Forelimb muscle (tissue), 1 donor: ENCODE results near the gene SMIM29. TPM values are rescaled to one million over a fixed set of nuclear protein-coding genes. Genes with fewer than 3 reads are reported as not detected.

Experiments used
- DNase-seq: peaks from one replicate; pipeline ENCODE4 v3.0.0-alpha.2; 2013; ENCODE audit warnings: low read depth
- polyA plus RNA-seq: library from polyadenylated mRNA; unstranded; fragments of 120-200 nt; gene quantifications from one replicate; pipeline ENCODE4 v1.2.1, GENCODE V29; 2013; ENCODE audit not compliant: insufficient read length

SMIM29 gene
- polyA plus RNA-seq, 1 donor = 7.6 TPM

DNA sequence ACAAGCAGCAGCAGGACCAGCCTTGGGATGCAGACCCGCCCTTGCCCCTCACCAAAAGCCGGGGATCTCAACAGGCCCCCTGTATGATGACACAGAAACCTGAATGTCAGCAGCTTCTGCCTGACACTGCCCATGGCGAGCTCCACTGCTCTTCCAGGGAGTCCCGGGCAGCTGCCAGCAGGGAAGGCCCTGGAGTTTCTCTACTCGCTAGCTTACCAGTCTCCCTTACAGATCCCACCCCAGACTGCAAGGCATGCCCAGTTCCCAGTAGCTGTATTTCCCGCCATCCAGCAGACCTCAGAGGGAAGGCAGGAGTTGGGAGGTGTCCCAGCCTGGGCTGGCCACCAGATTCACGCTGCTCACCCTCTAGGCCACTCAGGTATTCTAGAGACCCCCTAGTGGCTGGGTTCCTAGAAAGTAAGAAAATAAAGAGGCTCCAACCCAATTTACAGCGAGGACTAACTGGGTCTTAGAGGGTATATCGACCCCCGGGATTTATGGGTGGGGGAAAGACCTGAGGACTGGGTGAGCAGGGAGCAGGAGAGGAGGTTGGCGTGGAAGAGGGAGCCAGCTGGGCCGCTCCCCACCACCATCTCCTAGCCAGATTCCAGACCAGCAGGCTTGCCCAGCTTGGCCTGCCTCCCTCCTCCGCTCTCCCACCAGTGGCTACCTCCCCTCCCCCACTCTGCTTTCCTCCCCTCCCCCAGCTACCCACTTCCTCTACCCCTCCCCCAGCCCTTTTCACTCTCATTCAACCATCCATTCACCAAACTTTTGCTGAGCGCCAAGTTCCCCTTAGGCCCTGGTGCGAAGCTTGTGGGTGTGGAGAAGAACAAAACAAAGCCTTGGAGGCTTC lies 21.8 kb downstream of the SMIM29 start:
- DNase-seq = no peak

GRCh38 chr6:34226066-34226465 lies 22.7 kb downstream of the SMIM29 start:
- no peak for DNase-seq

GRCh38 chr6:34225551-34225950 lies 23.3 kb downstream of the SMIM29 start:
- no peak for DNase-seq

DNA sequence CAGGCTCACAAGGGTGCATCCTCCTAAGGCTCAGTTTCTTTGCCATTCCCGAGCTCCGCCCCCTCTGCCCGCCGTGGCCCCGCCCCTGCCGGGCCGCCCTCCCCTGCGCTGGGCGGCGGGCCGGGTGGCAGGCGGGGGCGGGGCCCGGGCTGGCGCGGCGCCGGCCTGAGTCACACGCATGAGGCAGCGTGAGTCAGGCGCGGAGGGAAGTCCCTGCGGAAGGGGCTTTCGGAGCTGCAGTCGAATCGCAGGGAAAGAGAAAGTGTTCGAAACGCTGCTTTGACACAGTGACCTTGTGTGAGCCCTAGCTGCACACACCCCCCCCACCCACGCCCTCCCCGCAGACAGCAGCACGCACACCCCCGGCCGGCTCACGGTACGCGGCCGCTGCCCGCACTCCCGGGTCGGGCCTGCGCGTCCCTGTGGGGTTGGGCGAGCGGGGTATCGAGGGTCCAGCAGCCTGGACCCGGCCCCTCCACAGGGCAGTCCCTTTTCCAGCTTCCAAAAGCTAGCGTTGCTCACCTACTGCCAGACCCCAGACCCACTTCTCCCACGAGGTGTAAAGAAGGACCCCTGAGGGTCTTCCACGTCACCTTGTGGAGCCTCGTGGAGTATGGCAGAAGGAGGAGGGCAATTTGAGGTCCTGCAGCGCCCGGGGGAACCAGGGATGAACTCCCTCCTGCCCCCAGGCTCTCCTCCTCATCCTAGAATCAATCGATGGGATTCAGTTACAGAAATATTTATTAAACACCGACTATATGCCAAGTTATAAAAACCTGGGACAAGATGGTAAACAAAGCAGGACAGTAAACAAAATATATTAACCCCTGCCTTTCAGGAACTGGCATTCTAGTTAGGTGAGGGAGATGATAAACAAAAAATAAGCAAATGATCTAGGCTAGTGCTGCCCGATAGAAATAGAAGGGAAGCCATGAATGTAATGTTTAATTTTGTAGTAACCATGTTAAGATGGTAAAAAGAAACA lies 24.6 kb downstream of the SMIM29 start:
- peak; percentile 66 for DNase-seq

DNA sequence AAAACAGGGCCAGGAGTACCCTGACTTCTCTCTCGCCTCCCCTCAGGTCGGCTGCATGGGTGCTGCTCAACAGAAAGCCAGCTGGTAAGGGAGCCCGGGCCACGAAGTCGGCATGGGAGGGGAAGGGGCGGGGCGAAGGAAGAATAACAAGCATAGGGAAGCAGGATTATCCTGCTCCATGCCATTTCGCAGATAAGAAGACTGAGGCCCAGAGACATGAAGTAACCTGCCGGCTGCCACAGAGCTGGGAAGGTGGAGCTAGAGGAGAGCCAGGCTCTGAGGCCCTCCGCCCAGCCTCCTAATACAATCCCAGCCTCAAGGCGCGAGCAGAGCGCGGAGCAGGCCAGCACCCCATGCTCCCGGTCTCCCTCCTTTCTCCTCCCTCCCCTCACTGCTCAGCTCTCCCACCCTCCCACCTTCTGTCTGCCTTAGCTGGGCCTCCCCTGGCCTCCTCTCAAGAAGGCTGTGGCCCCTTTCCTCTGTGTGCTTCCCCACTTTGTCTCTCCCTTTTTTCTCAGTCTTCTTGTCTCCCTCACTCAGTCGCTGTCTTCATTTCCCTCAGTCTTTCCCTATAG lies 25.3 kb downstream of the SMIM29 start:
- no peak for DNase-seq

- DNase-seq = no peak
Measured at GRCh38 chr6:34218691-34219090, 30.1 kb downstream of the SMIM29 start.

- DNase-seq = no peak
Measured at GRCh38 chr6:34213772-34214171, 35.0 kb downstream of the SMIM29 start.

DNA sequence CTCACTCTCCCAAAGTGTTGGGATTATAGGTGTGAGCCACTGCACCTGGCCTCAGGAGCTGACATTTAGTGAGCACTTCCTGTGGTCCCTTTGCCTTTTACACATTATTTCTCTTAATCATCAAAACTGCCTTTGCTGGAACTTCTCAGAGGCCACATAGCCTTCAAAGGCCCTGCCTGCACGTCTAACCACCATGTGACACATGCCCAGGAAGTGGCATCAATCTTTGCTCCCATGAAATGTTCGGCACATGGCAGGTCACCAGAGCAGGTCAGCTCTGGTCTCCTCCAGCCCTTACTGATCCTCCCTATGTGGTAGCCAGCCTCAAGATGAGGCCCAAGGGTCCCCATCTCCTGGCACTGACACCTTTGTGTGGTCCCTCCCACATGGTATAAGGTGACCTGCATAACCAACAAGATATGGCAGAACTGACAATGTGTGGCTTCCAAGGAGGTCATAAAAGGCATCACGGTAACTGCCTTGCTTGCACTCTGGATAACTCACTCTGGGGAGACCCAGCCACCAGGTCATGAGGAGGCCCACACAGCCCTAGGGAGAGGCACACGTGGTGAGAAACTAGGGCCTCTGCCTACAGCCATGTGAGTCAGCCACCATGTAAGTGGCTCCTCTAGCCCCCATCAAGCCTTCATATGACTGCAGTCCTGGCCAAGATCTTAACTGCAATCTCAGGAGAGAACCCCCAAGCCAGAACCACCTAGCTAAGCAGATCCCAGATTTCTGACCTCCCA lies 40.9 kb downstream of the SMIM29 start:
- DNase-seq = no peak

GRCh38 chr6:34206726-34207125 lies 42.1 kb downstream of the SMIM29 start:
- no peak for DNase-seq

DNA sequence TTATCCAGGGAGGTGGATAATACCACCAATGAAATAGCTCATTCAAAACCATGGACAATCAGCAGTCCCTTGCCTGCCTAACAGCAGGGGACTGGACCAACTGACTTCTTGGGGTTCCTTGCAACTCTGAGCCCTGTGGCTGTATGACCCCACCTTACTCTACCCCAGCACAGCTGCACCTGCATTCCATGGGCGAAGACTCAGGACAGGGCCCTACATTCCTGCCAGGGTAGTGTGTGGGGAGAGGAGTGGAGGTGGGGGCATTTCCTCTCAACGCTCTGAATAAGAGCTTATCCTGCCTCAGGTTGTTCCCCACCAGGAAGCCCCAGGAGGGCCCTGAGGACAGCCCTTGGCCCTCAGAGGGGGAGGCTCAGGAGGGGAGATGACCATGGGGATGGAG lies 42.9 kb downstream of the SMIM29 start:
- no peak for DNase-seq

DNA sequence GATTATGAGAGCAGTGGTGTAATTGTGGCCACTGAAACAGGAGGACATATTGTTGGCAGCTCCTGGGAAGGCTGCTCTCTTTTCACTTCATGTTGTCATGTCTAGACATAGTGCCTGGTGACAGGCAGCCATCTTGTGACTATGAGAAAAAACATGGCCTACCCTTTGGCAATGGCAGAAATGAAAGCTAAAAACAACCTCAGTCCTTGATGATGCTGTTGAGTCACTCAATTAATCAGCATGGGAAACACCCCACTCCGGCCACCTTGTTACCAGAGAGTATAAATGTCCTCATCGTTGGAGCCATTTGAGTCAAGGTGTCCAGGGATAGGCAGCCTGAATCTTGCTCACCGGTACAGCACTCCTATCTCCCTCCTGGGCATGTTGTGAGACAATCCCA lies 43.3 kb downstream of the SMIM29 start:
- no peak for DNase-seq

DNA sequence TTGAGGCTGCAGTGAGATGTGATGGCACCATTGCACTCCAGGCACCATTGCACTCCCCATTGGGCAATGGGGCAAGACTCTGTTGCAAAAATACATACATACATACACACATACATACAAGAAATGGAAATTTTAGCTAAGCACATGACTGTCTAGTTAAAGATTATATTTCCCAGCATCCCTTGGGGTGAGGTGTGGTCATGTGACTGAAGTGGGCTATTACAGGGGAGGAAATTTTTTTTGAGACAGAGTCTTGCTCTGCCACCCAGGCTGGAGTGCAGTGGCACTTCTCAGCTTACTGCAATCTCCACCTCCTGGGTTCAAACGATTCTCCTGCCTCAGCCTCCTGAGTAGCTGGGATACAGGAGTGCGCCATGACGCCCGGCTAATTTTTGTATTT lies 44.1 kb downstream of the SMIM29 start:
- DNase-seq = no peak

GRCh38 chr6:34202329-34203201 lies 46.2 kb downstream of the SMIM29 start:
- no peak for DNase-seq

DNA sequence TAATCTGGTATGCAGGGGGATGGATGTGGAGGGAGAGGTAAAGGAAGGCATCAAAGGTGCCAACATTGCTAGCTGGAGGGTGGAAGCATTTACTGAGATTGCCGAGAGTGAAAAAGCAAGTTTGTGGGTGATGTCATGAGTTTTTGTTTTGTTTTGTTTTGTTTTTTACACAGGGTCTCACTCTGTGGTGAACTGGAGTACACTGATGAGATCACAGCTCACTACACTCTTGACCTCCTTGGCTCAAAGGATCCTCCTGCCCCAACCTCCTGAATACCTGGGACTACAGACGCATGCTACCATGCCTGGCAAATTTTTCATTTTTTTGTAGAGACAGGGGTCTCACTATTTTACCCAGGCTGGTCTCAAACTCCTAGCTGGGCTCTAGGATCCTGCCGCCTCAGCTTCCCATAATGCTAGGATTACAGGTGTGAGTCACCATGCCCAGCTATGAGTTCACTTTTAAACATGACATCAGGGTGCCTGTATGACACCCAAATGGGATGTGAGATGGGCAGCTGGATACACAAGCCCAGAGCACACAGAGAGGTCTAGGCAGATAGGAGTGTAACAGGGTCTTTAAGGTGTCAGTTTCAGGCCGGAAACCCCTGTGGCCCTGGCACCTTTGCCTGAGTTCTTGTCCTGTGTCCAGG lies 47.2 kb downstream of the SMIM29 start:
- no peak for DNase-seq

DNA sequence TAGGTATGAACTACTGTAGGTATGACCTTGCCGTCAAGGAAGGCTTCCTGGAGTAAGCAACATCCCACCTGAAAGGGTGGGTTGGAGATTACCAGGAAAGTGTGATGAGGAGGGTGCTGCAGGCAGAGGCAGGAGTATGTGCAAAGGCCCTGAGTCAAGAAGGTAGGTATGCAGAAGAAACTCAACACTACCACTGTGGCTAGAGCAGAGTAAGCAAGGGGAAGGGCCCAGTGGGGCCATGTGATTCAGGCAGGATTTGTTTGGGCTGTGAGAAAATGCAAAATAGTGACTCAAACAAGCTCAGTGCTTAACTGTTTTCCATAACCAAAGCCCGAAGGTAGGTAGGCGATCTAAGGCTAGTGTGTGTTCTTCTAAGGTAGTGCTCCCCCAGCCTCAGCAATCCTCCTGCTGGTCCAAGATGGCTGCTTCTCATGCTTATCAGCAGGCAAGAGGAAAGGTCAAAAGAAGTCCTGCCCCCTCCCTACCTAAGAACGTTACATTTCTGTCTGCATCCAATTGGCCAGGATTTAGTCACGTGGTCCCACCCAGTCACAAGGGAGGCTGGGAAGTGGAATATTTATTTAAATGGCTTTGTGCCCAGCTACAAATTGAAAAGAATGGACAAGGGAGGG lies 48.4 kb downstream of the SMIM29 start:
- no peak for DNase-seq

DNA sequence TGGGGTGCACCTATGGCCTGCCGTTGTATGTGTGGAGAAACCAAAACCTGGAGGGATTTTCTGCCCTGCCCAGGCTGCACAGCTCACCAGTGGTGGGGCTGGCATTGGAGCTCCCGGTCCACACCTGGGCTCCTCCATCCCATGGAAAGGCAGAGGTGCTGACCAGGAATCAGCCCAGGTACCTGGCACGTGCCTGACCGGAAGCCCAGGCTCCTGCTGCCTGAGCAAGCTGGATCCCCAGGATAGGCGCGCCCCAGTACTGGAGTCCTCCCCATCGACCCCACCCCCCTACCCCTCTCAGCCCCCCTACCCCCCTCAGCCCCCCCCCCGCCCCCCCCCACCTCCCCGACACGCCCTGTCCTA lies 52.0 kb downstream of the SMIM29 start:
- no peak for DNase-seq
